ENCODE measurements around the gene C19orf67. TPM values are rescaled to one million over a fixed set of nuclear protein-coding genes. Genes with fewer than 3 reads are reported as not detected.
"Not testable (repeated sequence)": the region's sequence is repeated elsewhere in the genome, so short reads cannot be mapped to it uniquely, and the experiment has no call there.

The C19orf67 gene
- total and polyA plus RNA-seq, 2 experiments from 2014 or later, result not detected

DNA sequence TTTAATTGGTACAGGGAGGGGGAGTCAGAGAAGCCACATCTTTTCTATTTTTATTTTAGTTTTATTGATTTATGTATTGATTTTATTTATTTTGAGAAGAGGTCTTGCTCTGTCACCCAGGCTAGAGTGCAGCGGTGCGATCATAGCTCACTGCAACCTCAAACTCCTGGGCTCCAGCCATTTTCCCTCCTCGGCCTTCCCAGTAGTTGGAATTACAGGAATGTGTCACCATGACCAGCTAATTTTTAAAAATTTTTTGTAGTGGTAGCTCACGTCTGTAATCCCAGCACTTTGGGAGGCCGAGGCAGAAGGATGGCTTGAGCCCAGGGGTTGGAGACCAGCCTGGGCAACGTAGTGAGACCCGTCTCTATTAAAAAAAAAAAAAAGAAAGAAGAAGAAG lies 49.9 kb downstream of the C19orf67 start (continued):
- TF ChIP-seq, protein P1, sequence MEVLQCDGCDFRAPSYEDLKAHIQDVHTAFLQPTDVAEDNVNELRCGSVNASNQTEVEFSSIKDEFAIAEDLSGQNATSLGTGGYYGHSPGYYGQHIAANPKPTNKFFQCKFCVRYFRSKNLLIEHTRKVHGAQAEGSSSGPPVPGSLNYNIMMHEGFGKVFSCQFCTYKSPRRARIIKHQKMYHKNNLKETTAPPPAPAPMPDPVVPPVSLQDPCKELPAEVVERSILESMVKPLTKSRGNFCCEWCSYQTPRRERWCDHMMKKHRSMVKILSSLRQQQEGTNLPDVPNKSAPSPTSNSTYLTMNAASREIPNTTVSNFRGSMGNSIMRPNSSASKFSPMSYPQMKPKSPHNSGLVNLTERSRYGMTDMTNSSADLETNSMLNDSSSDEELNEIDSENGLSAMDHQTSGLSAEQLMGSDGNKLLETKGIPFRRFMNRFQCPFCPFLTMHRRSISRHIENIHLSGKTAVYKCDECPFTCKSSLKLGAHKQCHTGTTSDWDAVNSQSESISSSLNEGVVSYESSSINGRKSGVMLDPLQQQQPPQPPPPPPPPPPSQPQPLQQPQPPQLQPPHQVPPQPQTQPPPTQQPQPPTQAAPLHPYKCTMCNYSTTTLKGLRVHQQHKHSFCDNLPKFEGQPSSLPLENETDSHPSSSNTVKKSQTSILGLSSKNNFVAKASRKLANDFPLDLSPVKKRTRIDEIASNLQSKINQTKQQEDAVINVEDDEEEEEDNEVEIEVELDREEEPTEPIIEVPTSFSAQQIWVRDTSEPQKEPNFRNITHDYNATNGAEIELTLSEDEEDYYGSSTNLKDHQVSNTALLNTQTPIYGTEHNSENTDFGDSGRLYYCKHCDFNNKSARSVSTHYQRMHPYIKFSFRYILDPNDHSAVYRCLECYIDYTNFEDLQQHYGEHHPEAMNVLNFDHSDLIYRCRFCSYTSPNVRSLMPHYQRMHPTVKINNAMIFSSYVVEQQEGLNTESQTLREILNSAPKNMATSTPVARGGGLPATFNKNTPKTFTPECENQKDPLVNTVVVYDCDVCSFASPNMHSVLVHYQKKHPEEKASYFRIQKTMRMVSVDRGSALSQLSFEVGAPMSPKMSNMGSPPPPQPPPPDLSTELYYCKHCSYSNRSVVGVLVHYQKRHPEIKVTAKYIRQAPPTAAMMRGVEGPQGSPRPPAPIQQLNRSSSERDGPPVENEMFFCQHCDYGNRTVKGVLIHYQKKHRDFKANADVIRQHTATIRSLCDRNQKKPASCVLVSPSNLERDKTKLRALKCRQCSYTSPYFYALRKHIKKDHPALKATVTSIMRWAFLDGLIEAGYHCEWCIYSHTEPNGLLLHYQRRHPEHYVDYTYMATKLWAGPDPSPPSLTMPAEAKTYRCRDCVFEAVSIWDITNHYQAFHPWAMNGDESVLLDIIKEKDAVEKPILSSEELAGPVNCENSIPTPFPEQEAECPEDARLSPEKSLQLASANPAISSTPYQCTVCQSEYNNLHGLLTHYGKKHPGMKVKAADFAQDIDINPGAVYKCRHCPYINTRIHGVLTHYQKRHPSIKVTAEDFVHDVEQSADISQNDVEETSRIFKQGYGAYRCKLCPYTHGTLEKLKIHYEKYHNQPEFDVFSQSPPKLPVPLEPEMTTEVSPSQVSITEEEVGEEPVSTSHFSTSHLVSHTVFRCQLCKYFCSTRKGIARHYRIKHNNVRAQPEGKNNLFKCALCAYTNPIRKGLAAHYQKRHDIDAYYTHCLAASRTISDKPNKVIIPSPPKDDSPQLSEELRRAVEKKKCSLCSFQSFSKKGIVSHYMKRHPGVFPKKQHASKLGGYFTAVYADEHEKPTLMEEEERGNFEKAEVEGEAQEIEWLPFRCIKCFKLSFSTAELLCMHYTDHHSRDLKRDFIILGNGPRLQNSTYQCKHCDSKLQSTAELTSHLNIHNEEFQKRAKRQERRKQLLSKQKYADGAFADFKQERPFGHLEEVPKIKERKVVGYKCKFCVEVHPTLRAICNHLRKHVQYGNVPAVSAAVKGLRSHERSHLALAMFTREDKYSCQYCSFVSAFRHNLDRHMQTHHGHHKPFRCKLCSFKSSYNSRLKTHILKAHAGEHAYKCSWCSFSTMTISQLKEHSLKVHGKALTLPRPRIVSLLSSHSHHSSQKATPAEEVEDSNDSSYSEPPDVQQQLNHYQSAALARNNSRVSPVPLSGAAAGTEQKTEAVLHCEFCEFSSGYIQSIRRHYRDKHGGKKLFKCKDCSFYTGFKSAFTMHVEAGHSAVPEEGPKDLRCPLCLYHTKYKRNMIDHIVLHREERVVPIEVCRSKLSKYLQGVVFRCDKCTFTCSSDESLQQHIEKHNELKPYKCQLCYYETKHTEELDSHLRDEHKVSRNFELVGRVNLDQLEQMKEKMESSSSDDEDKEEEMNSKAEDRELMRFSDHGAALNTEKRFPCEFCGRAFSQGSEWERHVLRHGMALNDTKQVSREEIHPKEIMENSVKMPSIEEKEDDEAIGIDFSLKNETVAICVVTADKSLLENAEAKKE (CRISPR knock-in tag; IDR thresholded peaks at IDR 0.05), result no peak
- TF ChIP-seq CREB1 (CRISPR knock-in tag; IDR thresholded peaks at IDR 0.05; ENCODE audit: low read depth) (no peak), JUNB (IDR thresholded peaks at IDR 0.05; ENCODE audit: unreplicated experiment) (no peak)

- not testable (repeated sequence) for H2AFZ ChIP-seq; H3K4me3 ChIP-seq; H3K36me3 Mint-ChIP-seq (ENCODE audit: low read depth); H4K20me1 ChIP-seq (replicated peaks; ENCODE audit: insufficient read depth); H3K4me3 Mint-ChIP-seq; H3K4me2 ChIP-seq; H3K27ac Mint-ChIP-seq; H3K4me1 Mint-ChIP-seq; H3F3A ChIP-seq (replicated peaks; ENCODE audit: low read depth); ATAC-seq; H3K4me1 ChIP-seq (ENCODE audit: insufficient read depth); H3K79me2 ChIP-seq (replicated peaks; ENCODE audit: insufficient read depth); H3K9me2 ChIP-seq (ENCODE audit: insufficient read depth); H3K36me3 ChIP-seq (ENCODE audit: insufficient read depth); H3K27me3 ChIP-seq (ENCODE audit: insufficient read depth); H3K27ac ChIP-seq (ENCODE audit: low read depth); H3K9me3 Mint-ChIP-seq
- peak; percentile 1 to 28; a peak in 1 of 4 replicates for TF ChIP-seq CTCF (conservative IDR thresholded peaks at IDR 0.05; ENCODE audit: low read depth in 2 of 2)
- peaks cover 15% of the 10 kb centered on the region for H3K27me3 Mint-ChIP-seq (ENCODE audit: insufficient read depth, low read depth, poor library complexity)
- peak; percentile 34 for DNase-seq (ENCODE audit: low spot score)
These were observed 50.4 kb downstream of the C19orf67 start for GRCh38 chr19:14035159-14035558.
